GM12891 (cell line): ENCODE results near the gene MAP4K4.

Experiments
- POLR2A ChIP-seq: IDR thresholded peaks from 2 replicates; pipeline ENCODE4 v1.6.1; 2011; ENCODE audit warnings: low read depth, low read length, control low read depth
- POLR2AphosphoS5 ChIP-seq: IDR thresholded peaks from 2 replicates; pipeline ENCODE4 v1.6.1; 2011; ENCODE audit warnings: low read depth, low read length, control low read depth
- SPI1 ChIP-seq: IDR thresholded peaks from 2 replicates; pipeline ENCODE4 v1.6.1; 2011; ENCODE audit warnings: low read depth, low read length, control low read depth
- TAF1 ChIP-seq: IDR thresholded peaks from 2 replicates; pipeline ENCODE4 v1.6.1; 2011; ENCODE audit warnings: low read depth, low read length, control low read depth

GRCh38 chr2:101753720-101754490, 56.4 kb downstream of the MAP4K4 start:
- no peak for TF ChIP-seq POLR2A
- TF ChIP-seq TAF1 = no peak
- TF ChIP-seq POLR2AphosphoS5 = no peak
- TF ChIP-seq SPI1 = no peak
